ENCODE measurements around the gene LMF1. TPM values are rescaled to one million over a fixed set of nuclear protein-coding genes. Genes with fewer than 3 reads are reported as not detected.
A peak's percentile ranks its signal among the peaks of the same experiment; 100 is the strongest.
"Not testable (repeated sequence)": the region's sequence is repeated elsewhere in the genome, so short reads cannot be mapped to it uniquely, and the experiment has no call there.

Gene LMF1
- total RNA-seq, 1 donor from 2014 or later = 13.6 TPM

DNA sequence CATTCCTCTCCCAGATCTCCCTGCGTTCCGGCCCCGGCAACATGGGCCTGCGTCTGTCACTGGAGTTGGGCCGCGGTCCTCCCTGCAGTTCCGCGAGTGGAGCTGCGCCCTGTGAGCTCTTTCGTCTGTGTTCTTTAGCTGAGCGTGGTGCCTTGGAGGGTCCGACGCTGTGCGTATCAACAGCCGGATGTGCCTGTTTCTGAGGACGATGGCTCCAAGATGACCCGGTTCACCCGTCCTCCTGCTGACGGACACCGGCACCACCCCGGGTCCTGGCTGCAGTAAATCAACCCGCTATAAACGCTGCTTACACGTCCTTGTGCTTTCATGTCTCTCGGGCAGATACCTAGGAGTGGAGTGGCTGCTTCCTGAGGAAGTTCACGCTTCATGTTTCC, 125.4 kb downstream of the LMF1 start:
- DNase-seq = no peak

DNA sequence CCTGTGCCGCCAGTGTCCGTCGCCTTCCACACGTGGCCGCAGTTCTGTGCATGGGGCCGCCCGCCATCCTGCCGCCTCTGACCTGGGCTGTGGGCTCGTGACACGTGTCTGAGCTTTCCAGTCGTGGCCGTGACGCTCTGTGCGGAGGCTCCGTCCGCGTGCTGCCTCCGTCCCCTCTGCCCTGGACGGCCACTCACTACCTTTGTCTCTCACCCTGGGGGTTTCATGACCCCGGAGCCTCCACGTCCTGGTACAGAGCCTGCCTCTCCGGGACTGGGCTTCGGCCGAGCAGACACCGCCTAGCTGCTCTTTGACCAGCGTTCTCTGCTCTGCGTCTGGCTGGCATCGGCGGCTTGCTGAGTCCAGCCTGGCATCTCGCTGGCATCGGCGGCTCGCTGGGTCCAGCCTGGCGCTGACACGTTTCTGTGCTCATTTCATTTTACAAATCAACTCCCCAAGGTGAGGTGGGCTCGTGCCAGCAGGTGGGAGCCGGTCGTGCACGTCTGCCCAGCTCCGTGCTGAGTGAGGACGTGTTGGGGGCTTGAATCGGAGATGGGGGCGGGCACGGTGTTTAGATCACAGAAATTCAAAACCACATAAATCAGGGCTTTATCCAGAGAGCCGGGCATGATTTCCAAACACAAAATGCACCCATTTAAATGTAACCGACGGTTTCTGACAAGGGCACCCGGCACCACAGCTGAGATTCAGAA, 126.0 kb downstream of the LMF1 start:
- DNase-seq = no peak

DNA sequence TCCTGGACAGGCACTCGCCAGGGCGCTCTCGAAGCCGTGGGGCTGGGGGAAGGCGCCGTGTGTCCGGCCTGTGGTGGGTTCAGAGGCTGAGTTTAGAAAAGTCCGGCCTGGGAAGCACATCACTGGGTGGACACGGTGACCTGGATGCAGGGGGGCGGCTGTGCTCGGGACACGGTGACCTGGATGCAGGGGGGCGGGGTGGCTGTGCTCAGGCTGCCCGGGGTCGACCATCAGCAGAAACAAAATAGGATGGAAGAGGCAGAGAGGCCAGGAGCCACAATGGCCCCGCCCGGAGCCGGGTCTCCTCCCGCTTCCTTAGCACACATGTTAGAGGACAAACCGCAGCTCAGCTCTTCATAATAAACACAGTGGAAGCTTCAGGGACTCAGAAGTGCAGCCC, 127.0 kb downstream of the LMF1 start:
- DNase-seq = no peak

DNA sequence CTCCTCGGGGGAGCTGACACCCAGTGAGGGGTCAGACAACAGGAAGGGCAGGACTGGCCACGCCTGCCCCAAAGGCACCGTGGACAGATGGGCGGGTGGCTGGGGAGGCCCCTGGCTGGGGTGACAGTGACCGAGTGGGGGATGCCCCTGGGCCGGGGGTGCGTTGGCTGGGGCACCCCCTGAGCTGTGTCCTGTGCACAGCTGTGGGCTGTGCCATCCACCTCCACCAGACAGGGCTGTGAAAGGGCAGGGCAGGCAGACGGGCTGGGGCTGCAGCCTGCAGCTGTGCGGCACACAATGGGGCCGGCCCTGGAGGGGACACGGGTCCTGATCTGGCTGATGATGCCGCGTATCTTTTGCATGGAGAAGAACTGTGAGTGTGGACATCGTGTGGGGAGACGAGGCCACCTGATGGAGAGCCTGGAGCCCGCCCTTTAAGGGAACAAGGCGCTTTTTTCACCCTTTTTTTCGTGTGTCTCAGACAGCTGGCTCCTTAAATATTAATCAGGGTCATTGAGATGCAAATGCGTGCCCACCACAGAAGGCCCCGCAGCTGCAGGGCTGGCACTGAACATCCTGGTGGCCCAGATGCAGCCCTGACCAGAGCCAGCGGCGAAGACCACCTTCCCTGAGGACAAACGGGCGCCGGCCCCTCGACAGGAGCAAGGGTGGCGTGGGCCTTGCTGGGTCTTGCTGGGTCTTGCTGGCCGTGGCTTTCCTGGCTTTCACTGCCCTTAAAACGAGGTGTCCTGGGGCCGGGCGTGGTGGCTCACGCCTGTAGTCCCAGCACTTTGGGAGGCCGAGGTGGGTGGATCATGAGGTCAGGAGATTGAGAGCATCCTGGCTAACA, 127.8 kb downstream of the LMF1 start:
- DNase-seq = no peak

DNA sequence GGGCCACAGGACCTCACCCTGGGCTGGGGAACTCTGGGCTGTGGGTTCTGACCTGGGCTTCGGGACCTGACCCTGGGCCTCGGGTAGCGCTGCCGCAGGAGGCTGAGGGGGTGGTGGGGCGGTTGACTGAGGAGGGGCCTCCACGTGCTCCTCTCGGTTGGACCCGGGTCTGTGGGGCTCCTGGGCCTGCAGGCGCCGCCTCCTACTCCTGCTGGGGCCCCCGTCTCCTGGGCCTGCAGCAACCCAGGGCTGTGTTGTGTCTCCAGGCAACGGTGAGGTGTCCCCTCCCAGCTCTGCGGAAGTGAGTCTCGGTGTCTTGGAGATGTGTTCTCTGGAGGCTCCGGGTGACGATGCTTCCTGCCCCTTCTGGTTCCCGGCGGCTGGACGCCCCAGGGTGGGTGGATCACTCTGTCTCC, 128.7 kb downstream of the LMF1 start:
- DNase-seq = peak; percentile 32

DNA sequence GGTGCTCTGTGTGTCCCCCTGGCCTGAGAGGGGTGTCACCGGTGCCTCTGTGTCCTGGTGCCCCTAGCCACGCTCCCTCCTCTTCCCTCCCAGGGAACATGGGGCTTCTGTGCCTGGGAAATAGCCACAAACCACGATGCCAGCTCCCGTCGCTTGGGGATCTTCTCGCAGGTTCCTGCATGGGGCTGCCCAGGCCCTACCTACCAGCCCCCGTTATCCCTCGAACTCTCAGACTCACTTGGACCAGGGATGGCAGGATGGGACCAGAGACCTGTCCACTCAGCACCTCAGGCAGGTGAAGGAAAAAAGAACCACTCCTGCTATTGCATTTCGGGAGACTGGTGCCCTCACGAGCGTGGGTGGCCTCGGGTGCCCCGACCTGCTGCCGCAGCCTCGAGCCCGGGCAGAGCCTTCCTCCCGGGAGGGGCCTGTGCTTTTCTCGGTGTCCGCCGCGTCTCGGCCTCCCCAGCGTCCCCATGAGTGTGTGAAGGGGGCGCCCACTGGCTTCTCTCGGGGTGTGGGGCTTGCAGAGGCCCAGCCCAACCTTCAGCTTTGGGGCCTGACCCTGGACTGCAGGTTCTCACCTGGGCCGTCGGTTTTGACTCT, 129.2 kb downstream of the LMF1 start:
- no peak for DNase-seq

DNA sequence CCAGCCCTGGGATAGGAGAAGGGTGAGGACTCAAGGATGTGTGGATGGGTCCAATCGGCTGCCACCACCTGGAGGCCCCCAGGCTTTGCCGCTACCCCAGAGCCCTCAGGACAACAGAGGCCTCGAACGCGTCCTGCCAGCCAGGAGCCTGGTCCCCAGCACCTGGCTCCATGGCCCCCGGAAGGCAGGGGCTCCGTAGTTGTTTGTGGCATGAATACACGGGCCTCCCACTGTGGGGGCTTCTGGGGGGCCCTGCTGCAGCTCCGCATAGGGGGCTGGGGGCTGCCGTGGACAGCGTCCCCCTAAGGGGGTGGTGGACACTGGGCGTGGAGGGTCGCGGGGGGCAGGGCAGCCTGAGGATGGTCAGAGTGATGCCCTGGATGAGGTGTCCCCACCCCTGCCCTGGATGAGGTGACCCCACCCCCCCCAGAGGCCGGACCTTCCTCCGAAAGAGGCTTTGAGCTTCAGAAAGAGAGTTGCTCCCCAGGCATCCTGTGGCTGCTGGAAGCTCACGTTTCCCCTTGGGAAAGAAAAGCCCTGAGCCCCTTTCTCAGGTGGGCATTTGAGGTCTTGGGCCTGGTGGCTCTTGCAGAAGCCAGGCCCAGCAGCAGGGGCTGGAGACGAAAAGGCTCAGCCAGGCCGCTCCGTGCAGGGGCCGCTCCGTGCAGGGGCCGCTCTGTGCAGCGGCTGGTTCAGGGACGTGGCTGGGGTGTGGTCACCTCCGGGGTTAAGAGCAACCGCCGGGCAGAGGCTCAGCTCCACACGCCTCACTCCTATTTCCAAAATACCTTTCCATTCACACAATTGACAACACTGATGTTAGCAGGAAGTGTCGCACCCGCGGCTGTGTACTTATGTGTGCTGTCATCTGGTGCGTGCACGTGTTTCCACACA, 130.0 kb downstream of the LMF1 start:
- DNase-seq = no peak

DNA sequence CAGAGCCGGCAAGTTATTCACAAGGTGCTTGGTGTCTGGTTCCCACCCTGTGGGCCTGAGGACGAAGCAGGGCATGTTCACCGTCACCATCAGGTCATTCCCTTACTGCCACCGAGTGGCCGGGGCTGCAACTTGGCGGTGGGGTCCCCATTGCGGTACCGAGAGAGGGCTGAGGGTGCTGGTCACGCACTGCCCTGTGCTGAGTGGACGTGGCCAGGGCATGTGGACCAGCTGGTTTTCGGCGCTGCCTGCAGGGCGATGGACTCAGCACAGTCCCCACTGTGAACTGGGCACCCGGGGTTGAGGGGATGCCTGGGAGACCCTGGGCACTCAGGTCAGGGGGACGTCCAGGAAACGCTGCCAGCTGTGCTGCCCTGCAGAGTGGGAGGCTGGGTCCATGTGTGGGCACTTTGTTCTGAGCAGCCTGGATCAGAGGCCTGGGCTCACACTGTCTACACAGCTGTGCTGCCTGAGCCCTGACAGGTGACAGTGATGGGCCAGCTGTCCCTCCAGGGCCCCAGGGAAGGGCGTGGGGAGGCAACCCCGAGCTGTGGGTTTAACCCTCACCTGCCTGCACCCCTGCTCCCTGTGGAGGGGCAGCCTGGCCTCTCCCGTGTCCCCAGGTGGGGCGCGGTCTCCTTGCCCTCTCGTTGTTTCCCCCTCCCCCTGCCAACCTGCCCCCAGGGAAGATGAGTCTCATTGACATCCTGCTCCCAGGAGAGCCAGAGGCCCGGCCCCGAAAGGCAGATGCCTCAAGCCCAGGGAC, 131.0 kb downstream of the LMF1 start:
- no peak for DNase-seq

DNA sequence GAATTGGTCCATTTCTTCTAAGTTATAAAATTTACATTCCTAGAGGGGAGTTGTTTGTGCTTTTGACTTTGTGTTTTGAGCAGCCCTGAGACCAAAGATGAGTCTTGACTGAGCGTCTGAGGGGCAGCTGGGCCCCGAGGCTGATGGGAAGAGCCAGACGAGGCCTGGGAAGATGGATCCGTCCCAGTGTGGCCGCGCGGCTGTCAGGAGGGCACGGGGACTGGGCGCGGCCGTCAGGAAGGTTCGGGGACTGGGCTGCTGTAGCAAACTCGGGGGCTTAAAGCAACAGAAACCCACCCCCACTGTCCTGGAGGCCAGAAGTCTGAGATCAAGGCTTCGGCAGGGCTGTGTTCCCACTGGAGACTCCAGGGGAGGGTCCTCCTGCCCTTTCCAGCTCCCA, 132.0 kb downstream of the LMF1 start:
- no peak for DNase-seq

DNA sequence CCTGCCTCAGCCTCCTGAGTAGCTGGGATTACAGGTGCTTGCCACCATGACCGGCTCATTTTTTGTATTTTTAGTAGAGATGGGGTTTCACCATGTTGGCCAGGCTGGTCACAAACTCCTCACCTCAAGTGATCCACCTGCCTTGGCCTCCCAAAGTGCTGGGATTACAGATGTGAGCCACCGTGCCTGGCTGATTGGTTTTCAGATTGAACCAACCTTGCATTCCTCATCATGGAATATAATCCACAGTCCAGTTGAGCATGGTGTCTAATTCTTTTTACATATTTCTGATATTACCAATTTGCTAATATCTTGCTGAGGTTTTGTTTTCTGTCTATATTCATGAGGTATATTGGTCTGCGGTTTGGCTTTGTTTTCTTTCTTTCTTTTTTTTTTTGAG, 134.0 kb downstream of the LMF1 start:
- DNase-seq = not testable (repeated sequence)

DNA sequence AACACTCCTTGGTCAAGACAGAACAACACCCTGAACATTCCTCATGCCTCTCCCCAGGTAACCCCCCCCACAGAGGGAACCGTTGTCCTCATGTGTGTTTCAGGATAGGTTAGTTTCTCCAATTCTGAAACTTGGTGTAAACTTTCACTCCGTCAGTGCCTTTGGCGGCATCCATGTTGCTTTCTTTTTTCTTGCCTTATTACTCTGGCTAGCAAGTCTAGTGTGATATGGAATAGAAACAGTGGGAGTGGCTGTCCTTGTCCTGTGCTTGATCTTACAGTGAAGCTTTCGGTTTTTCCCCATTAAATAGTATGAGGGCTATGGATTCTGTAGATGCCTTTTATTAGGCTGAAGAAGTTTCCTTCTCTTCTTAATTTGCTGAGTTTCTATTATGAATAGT, 134.6 kb downstream of the LMF1 start:
- DNase-seq = no peak

DNA sequence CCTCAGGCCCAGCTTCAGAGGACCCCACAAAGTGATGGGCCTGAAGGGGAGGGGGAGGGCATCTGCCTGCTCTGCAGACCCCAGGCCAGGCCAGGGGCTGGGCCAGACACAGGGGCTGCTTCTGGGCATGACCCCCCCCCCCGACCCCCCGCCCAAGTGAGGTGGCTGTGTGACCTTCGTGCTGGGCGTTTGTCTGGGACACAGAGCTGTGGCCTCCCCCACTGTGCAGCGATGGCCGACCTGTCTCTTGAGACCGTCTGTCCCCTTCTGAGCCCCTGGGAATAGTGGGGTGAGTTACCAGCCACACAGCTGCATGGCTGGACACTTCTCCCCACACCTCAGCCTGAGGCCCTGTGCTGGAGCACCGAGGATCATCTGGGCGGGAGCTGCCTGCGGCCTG, 135.4 kb downstream of the LMF1 start:
- no peak for DNase-seq

DNA sequence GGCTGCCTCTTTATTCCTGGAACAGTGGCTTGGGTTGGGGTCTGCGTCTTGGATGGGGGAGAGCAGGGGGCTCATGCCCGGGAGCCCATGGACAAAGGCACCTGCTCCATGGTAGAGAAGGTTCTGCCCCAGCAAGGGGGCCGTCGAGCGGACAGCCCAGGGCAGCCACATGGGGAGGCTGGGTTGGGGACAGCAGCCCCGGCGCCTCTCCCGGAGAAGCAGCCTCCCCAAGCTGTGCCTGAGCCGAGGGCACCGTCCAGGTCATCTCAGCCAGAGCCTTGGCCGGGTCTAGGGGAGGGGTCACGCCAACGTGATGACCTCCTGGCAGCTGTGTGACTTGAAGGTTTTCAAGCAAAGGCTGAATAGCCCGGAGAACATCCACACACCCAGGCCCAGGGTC, 137.4 kb downstream of the LMF1 start:
- no peak for DNase-seq

DNA sequence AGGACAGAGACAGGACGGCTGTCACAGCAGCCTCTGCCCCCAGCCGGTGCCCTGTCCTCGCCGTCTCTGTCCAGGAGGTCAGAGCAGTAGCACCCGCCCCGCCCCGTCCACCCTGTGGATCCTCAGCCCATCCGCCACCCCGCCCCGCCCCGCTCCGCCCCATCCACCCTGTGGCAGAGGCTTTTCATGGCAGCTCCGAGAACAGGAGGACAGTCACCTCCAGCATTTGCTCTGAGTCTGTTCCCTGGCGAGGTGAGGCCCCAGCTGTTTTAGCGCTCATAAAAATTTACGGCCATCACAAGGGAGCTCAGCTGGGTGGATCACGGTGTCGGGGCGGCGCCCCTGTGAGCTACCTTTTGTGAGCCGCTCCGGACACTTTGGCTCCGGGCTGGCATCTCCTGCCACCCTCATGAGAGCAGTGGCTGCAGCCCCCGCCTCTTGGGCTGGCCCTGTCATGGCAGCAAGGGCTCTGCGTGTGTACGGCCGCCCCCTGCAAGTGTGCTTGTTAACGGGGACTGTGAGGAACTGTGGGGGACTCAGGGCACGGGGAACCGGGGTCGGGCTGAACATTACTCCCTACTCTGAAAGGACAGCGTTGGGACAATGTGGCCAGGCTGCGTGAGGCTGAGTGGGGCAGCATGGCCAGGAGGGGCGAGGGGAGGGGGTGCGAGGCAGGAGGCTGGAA, 138.0 kb downstream of the LMF1 start:
- DNase-seq = no peak

DNA sequence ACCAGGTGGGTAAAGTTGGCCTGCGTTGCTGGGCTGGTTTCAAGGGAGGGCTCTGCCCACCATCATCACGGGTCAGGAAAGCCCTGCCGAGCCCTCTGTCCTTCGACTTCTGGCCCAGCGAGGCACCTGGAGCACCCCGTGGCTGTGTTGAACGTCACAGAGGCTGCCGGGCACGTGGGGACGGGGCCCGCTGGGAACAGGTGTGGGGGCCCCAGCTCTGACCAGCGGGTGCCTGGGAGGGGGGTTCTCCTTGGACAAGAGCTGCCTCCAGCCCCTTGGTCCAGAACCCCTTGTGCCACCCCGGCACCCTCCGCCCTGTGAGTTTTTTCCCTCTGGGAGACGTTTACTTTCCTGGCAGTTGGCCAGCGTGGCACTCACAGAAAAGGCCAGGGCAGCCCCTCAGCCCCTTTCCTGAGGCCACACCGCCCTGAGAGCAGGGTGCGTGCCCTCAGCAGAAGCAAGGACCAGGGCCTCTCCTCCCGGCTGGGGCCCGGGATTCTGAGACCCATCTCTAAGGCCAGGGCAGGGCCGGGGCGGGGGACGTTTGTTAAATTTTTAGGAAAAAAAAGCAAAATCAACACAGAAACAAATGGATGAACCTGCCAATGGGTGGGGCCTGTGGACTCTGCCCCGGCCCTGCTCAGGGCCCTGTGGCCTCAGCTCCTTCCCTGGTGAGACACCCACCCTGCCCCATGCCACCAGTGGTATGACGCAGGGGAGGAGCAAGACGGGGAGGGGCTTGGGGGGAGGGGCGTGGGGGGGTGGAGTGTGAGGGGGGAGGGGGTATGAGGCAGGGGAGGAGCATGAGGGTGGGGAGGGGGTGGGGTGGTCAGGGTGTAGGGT, 139.0 kb downstream of the LMF1 start:
- DNase-seq = no peak

DNA sequence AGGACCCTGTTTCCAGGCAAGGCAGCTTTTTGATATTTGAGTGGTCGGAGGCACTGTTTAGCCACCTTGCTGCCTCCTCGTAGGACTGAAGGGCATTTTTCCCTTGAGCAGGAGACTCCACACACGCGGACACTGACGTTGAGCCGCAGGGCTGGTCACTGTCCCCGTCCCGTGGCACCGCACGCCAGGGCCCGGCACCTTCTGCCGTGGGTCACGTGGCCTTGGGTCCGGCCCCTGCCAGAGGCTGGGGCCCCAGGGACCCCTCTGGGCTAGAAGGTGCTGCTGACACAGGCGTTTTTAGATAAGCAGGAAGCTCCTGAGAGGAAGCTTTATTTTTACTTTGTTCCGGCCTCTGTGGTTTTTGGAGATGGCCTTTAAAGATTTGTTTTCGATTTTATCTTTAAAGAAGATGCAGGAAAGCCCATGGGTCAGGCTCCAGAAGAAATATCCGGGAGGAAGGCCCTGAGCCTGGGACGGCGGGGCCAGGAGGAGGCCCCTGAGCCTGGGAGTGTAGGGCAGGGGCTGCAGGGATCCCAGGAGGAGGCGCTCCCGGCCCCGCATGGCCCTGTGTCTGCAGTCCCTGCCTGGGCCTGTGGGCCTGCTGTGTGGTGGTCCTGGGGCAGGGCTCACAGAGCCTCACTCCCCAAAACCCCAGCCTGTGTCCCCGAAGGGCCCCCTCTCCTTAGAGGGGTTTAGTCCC, 139.8 kb downstream of the LMF1 start:
- no peak for DNase-seq

DNA sequence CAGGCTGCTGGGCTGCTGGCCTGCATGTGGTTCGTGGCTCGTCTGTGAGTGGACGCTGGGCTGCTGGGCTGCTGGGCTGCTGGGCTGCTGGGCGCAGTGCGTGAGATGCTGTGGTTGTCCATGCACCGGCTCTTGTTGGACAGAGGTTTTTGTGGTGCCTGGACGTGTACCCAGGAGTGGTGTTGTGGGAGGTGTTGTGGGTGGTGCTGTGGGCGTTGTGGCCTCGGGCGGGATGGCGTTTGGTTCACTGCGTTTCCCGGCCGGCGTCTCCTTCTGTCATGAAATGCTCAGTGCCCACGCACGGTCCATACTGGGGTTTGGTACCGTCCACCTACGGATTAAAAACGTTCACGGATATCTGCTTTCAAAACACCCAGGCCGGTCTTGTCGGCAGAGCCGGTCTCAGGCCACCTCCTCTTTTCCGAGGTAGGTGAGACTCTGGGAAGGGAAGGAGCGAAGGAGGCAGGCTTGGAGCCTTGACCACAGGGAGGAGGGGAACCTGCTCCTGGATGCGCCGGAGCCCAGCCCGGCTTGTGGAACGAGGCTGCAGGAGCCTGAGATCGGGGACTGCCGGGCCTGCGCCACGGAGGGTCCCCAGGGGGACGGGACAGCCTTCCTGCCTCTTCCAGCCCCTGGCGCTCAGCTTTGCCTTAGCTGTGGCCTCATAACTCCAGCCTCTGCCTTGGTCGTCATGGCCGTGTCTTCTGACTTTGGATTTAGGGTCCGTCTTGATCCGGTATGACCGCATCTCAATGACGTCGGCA, 140.5 kb downstream of the LMF1 start:
- no peak for DNase-seq

DNA sequence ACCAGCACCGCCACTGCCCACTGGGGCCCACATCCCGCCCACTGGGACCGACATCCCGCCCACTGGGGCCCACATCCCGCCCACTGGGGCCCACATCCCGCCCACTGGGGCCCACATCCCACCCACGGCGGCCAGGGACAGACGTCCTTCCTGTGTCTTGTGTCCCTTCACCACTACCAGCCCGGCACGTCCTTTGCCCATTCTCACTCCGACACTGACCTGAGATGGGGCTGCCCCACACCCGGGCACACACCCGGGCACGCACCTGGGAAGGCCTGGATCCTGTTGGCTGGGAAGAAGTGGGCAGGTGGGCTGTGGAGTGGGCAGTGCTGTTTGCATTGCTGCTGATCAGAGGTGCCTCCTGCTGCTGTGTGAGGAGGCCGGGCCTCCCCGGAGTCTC, 141.9 kb downstream of the LMF1 start:
- no peak for DNase-seq

DNA sequence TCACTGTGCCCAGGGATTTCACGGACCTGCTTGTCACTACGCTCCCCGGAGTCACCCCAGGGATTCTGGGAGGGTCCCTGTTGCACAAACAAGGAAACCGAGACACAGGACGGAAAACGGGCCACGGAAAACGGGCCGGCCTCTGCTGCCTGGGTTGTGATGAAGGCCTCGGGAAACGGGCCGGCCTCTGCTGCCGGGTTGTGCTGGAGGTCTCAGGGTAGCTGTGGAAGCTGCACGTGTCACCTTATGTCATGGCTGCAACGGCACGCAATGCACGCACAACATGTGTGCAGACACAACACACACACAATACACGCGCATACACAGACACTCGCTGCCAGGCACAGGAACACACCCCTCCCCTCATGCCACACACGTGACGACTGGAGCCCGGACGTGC, 143.3 kb downstream of the LMF1 start:
- DNase-seq = no peak

All from skin of body (tissue), 2 donors.